Measurements from ENCODE around the gene ATAD3B. TPM values are rescaled to one million over a fixed set of nuclear protein-coding genes. Genes with fewer than 3 reads are reported as not detected.
"Not testable (repeated sequence)": the region's sequence is repeated elsewhere in the genome, so short reads cannot be mapped to it uniquely, and the experiment has no call there.

Gene ATAD3B
- polyA plus RNA-seq (2012; ENCODE audit: insufficient read depth, insufficient read length): 28.5 TPM

GRCh38 chr1:1471389-1472052, at the start of gene ATAD3B:
Gene ATAD3B, plus strand, starts transcription at chr1:1471765. Its CDS starts 120 bp downstream, at chr1:1471885.
- peak within 1 kb of the TSS; percentile 73 for H3K4me3 ChIP-seq (ENCODE audit: low read length)
- peak; percentile 78 for DNase-seq (ENCODE audit: low read depth, low spot score)

- no peak overlapping the region for H3K4me3 ChIP-seq (ENCODE audit: low read length)
- no peak for DNase-seq (ENCODE audit: low read depth, low spot score)
Observed at GRCh38 chr1:1421907-1422464, 49.6 kb upstream of the ATAD3B start.

- DNase-seq (ENCODE audit: low read depth, low spot score): no peak
Observed at GRCh38 chr1:1422465-1423244, 48.9 kb upstream of the ATAD3B start.

GRCh38 chr1:1423245-1423597, 48.3 kb upstream of the ATAD3B start:
- H3K4me3 ChIP-seq (ENCODE audit: low read length): no peak overlapping the region
- DNase-seq (ENCODE audit: low read depth, low spot score): no peak

More at GRCh38 chr1:1422465-1423244, 48.9 kb upstream of the ATAD3B start:
- no peak overlapping the region for H3K4me3 ChIP-seq (ENCODE audit: low read length)

- DNase-seq (ENCODE audit: low read depth, low spot score): no peak
- no peak overlapping the region for H3K4me3 ChIP-seq (ENCODE audit: low read length)
Observed at GRCh38 chr1:1424707-1425106, 46.9 kb upstream of the ATAD3B start.

- no peak overlapping the region for H3K4me3 ChIP-seq (ENCODE audit: low read length)
- DNase-seq (ENCODE audit: low read depth, low spot score): no peak
Observed at GRCh38 chr1:1425426-1425752, 46.2 kb upstream of the ATAD3B start.

- no peak for DNase-seq (ENCODE audit: low read depth, low spot score)
- H3K4me3 ChIP-seq (ENCODE audit: low read length): no peak overlapping the region
Observed at GRCh38 chr1:1425753-1426495, 45.6 kb upstream of the ATAD3B start.

- DNase-seq (ENCODE audit: low read depth, low spot score): no peak
- no peak overlapping the region for H3K4me3 ChIP-seq (ENCODE audit: low read length)
Observed at GRCh38 chr1:1426496-1427105, 45.0 kb upstream of the ATAD3B start.

GRCh38 chr1:1427106-1427819, 44.3 kb upstream of the ATAD3B start:
- no peak for DNase-seq (ENCODE audit: low read depth, low spot score)
- H3K4me3 ChIP-seq (ENCODE audit: low read length): no peak overlapping the region

GRCh38 chr1:1427820-1428148, 43.8 kb upstream of the ATAD3B start:
- H3K4me3 ChIP-seq (ENCODE audit: low read length): no peak overlapping the region
- DNase-seq (ENCODE audit: low read depth, low spot score): no peak

- no peak for DNase-seq (ENCODE audit: low read depth, low spot score)
- H3K4me3 ChIP-seq (ENCODE audit: low read length): no peak overlapping the region
Observed at GRCh38 chr1:1428174-1428573, 43.4 kb upstream of the ATAD3B start.

- H3K4me3 ChIP-seq (ENCODE audit: low read length); DNase-seq (ENCODE audit: low read depth, low spot score): not testable (repeated sequence)
Observed at GRCh38 chr1:1428967-1429366, 42.6 kb upstream of the ATAD3B start.

- no peak overlapping the region for H3K4me3 ChIP-seq (ENCODE audit: low read length)
- DNase-seq (ENCODE audit: low read depth, low spot score): no peak
Observed at GRCh38 chr1:1429671-1430073, 41.9 kb upstream of the ATAD3B start.

GRCh38 chr1:1430114-1430982, 41.2 kb upstream of the ATAD3B start:
- no peak overlapping the region for H3K4me3 ChIP-seq (ENCODE audit: low read length)
- DNase-seq (ENCODE audit: low read depth, low spot score): no peak

- H3K4me3 ChIP-seq (ENCODE audit: low read length): no peak overlapping the region
- DNase-seq (ENCODE audit: low read depth, low spot score): no peak
Observed at GRCh38 chr1:1430992-1431844, 40.3 kb upstream of the ATAD3B start.

GRCh38 chr1:1431845-1432273, 39.7 kb upstream of the ATAD3B start:
- no peak overlapping the region for H3K4me3 ChIP-seq (ENCODE audit: low read length)
- DNase-seq (ENCODE audit: low read depth, low spot score): no peak

- DNase-seq (ENCODE audit: low read depth, low spot score): no peak
- no peak overlapping the region for H3K4me3 ChIP-seq (ENCODE audit: low read length)
Observed at GRCh38 chr1:1432274-1432950, 39.2 kb upstream of the ATAD3B start.
